ENCODE measurements around the gene MRPS18C. TPM values are rescaled to one million over a fixed set of nuclear protein-coding genes. Genes with fewer than 3 reads are reported as not detected.
A peak's percentile ranks its signal among the peaks of the same experiment; 100 is the strongest.

Gene MRPS18C
- total and polyA plus RNA-seq, 4 donors, result 21.2 to 47.4 (median 39.2) TPM

DNA sequence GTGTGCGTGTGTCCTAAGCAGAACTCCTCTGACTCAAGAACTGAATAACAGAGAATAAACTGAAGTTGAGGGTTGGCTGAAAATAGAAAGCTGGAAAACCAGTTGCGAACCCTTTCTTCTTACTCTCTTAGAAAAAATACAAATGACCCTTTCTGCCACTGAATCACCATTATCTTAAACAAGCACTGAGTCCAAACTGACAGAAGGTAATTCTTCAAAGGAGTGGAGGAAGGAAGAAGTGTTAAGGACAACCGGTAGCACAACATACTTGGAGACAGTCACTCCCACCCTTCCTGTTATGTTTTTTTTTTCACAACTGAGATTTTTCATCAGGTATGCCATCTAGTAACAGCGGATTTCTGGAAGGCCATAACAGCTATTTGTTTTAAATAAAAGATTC is 38.3 kb upstream of the MRPS18C start:
- H3K27me3 ChIP-seq (ENCODE audit: control insufficient read depth in 3 of 3, insufficient read depth in 3 of 3, low read length in 2 of 3), result no peaks in the 10 kb centered on the region
- H3K27ac ChIP-seq (ENCODE audit: low read depth in 1 of 2, low read length in 1 of 2), result no peak overlapping the region
- no peaks in the 10 kb centered on the region for H3K9me3 ChIP-seq (ENCODE audit: control insufficient read depth in 4 of 4, insufficient read depth in 3 of 4, low read length in 3 of 4)
- no peaks in the 10 kb centered on the region for H3K4me1 ChIP-seq (ENCODE audit: control insufficient read depth in 5 of 5, insufficient read depth in 5 of 5, low read length in 5 of 5)
- no peak for TF ChIP-seq CTCF (IDR thresholded peaks at IDR 0.05; ENCODE audit: control extremely low read depth, extremely low read depth)
- H3K4me3 ChIP-seq, result no peak overlapping the region
- no peak overlapping the region for H3K9ac ChIP-seq (ENCODE audit: insufficient read depth in 1 of 2, low read length in 2 of 2)
- ATAC-seq (ENCODE audit: insufficient read depth, low FRiP score) (no peak), DNase-seq (peak in 2 of 3 donors; percentile 5 to 34)
- H3K36me3 ChIP-seq (ENCODE audit: control insufficient read depth in 4 of 4, insufficient read depth in 4 of 4, low read length in 4 of 4), result peaks cover 20 to 30% (median 27%) of the 10 kb centered on the region in 4 donors
- WGBS, 2 donors, result 77 to 79% methylated on average over 4 of the region's 4 CpGs

GRCh38 chr4:83418211-83418610 is 37.6 kb upstream of the MRPS18C start:
- no peak for DNase-seq
- Histone ChIP-seq H3K9ac (ENCODE audit: insufficient read depth in 1 of 2, low read length in 2 of 2) (no peak overlapping the region), H3K4me1 (ENCODE audit: control insufficient read depth in 5 of 5, insufficient read depth in 5 of 5, low read length in 5 of 5) (no peaks in the 10 kb centered on the region), H3K36me3 (ENCODE audit: control insufficient read depth in 4 of 4, insufficient read depth in 4 of 4, low read length in 4 of 4) (peaks cover 20 to 34% (median 26%) of the 10 kb centered on the region in 4 donors), H3K27ac (ENCODE audit: low read depth in 1 of 2, low read length in 1 of 2) (no peak overlapping the region), H3K4me3 (no peak overlapping the region), H3K9me3 (ENCODE audit: control insufficient read depth in 4 of 4, insufficient read depth in 3 of 4, low read length in 3 of 4) (no peaks in the 10 kb centered on the region), H3K27me3 (ENCODE audit: control insufficient read depth in 3 of 3, insufficient read depth in 3 of 3, low read length in 2 of 3) (no peaks in the 10 kb centered on the region)
- TF ChIP-seq CTCF (IDR thresholded peaks at IDR 0.05; ENCODE audit: control extremely low read depth, extremely low read depth), result no peak
- no peak for ATAC-seq (ENCODE audit: insufficient read depth, low FRiP score)

GRCh38 chr4:83431200-83431599 is 24.7 kb upstream of the MRPS18C start:
- ATAC-seq (ENCODE audit: insufficient read depth, low FRiP score), result no peak
- Histone ChIP-seq H3K4me1 (ENCODE audit: control insufficient read depth in 5 of 5, insufficient read depth in 5 of 5, low read length in 5 of 5) (no peaks in the 10 kb centered on the region), H3K27ac (ENCODE audit: low read depth in 1 of 2, low read length in 1 of 2) (no peak overlapping the region), H3K4me3 (no peak overlapping the region), H3K27me3 (ENCODE audit: control insufficient read depth in 3 of 3, insufficient read depth in 3 of 3, low read length in 2 of 3) (no peaks in the 10 kb centered on the region), H3K9ac (ENCODE audit: insufficient read depth in 1 of 2, low read length in 2 of 2) (no peak overlapping the region), H3K36me3 (ENCODE audit: control insufficient read depth in 4 of 4, insufficient read depth in 4 of 4, low read length in 4 of 4) (peaks cover 4 to 11% (median 9%) of the 10 kb centered on the region in 4 donors), H3K9me3 (ENCODE audit: control insufficient read depth in 4 of 4, insufficient read depth in 3 of 4, low read length in 3 of 4) (no peaks in the 10 kb centered on the region)
- no peak for TF ChIP-seq CTCF (IDR thresholded peaks at IDR 0.05; ENCODE audit: control extremely low read depth, extremely low read depth)
- WGBS, 2 donors, result 96 to 98% methylated on average over 1 of the region's 1 CpG
- no peak for DNase-seq

- peaks cover 3 to 14% (median 8%) of the 10 kb centered on the region in 4 donors for H3K36me3 ChIP-seq (ENCODE audit: control insufficient read depth in 4 of 4, insufficient read depth in 4 of 4, low read length in 4 of 4)
Measured at GRCh38 chr4:83436680-83437079, 19.2 kb upstream of the MRPS18C start.

More at GRCh38 chr4:83436680-83437079, 19.2 kb upstream of the MRPS18C start:
- no peak for TF ChIP-seq CTCF (IDR thresholded peaks at IDR 0.05; ENCODE audit: control extremely low read depth, extremely low read depth)
- no peaks in the 10 kb centered on the region for H3K27me3 ChIP-seq (ENCODE audit: control insufficient read depth in 3 of 3, insufficient read depth in 3 of 3, low read length in 2 of 3)
- 94 to 96% methylated on average over 4 of the region's 4 CpGs for WGBS, 2 donors
- no peak overlapping the region for H3K9ac ChIP-seq (ENCODE audit: insufficient read depth in 1 of 2, low read length in 2 of 2)
- DNase-seq (no peak), ATAC-seq (ENCODE audit: insufficient read depth, low FRiP score) (no peak)
- H3K27ac ChIP-seq (ENCODE audit: low read depth in 1 of 2, low read length in 1 of 2), result no peak overlapping the region
- H3K9me3 ChIP-seq (ENCODE audit: control insufficient read depth in 4 of 4, insufficient read depth in 3 of 4, low read length in 3 of 4), result no peaks in the 10 kb centered on the region
- no peak overlapping the region for H3K4me3 ChIP-seq
- no peaks in the 10 kb centered on the region for H3K4me1 ChIP-seq (ENCODE audit: control insufficient read depth in 5 of 5, insufficient read depth in 5 of 5, low read length in 5 of 5)

All from lung (tissue), 12 donors.